NCI-H2196 treated with DMSO at 0.1 percent for 48 hours (cell line): Measurements from ENCODE around the gene CTSF.
"Not testable (repeated sequence)": the region's sequence is repeated elsewhere in the genome, so short reads cannot be mapped to it uniquely, and the experiment has no call there.

Experiments used
- DNase-seq: peaks from one replicate; lab custom pipeline; 2025; ENCODE audit not compliant: unreplicated experiment; lab: John Stamatoyannopoulos, UW

CTSF gene

DNA sequence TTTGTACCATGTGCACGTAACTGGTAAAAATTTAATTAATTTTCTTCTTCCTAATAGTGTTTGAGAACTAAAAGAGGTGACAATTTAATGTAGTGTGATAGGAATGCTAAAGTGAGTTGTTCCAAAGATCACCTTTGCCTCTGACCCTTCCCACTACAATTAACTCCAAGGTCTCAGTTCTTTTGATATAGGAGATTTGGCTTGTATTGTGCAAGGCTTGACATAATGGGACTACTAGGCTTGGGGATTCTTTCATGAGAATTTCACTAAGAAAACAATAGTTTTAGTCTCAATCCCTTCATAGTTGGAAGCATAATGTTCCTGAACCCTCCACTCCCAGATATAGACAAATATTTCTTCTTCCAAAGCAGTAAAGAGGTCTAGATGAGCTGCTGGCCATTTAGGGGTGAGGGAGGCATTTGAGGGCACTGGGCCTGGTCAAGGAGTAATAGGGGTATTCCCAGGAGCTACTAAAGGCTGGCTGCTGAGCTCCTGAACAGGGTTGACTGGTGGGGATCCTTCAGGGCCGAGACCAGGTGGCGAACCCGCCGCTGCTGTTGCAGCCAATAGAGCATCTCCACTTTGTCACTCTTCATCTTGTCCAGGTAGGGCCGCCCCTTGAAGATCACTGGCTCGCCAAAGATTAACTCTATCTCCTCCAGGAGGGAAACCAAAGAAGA is 21.7 kb upstream of the CTSF start:
- DNase-seq: no peak

DNA sequence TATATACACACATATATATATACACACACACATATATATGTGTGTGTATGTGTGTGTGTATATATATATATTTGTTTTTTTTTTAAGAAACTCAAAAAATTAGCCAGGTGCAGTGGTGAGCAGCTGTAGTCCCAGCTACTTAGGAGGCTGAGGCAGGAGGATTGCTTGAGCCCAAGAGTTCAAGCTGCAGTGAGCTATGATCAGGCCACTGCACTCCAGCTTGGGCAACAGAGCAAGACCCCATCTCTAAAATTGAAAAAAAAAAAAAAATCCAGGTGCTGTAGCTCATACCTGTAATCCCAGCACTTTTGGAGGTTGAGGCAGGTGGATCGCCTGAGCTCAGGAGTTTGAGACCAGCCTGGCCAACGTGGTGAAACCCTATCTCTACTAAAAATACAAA is 20.9 kb upstream of the CTSF start:
- not testable (repeated sequence) for DNase-seq

DNA sequence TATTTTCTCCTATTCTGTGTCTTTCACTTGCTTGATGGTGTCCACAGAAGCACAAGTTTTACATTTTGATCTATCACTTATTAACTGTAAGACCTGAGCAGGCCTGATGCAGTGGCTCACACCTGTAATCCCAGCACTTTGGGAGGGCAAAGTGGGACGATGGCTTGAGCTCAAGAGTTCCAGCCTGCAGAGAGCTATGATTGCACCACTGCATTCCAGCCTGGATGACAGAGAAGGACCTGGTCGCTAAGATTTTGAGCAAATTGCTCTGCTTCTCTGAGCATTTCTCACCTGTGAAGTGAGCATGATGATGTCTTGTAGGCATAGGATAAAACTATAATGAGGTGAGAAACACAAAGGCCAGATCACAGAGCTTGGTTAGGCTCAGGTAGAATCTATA is 17.7 kb upstream of the CTSF start:
- DNase-seq: no peak

DNA sequence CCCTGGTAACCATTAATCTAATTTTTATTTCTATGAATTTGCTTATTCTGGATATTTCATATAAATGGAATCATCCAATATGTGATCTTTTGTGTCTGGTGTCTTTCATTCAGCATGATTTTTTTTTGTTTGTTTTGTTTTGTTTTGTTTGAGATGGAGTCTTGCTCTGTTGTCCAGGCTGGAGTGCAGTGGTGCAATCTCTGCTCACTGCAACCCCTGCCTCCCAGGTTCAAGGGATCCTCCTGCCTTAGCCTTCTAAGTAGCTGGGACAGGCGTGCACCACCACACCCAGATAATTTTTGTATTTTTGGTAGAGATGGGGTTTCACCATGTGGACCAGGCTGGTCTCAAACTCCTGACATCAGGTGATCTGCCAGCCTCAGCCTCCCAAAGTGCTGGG is 17.0 kb upstream of the CTSF start:
- DNase-seq: not testable (repeated sequence)

DNA sequence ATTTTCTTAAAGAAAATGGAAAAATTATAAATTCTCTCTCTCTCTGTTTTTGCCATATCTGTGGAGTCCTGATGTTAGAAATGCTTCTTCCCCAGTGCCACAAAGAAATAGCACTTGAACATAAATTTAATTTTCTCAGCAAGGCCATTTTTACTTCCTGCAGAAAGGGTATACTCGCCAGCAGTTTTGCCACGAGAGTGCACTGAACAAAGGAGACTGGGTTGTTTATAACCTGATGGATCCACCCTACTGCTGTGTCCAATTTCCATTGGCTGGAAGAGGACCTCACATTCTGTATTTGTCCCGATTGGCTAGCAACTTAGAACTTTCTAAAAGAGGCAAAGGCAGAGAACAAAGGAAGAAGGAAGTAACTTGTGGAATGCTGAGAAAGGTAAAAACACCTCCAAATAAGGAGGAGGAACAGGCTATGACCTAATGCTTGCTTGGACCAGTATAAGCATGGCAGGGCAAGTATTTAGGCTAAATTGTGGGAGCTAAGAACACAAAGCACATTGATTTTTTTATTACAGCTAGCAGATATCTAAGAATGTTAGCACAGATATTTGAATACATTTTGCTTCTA is 14.2 kb upstream of the CTSF start:
- DNase-seq: not testable (repeated sequence)

DNA sequence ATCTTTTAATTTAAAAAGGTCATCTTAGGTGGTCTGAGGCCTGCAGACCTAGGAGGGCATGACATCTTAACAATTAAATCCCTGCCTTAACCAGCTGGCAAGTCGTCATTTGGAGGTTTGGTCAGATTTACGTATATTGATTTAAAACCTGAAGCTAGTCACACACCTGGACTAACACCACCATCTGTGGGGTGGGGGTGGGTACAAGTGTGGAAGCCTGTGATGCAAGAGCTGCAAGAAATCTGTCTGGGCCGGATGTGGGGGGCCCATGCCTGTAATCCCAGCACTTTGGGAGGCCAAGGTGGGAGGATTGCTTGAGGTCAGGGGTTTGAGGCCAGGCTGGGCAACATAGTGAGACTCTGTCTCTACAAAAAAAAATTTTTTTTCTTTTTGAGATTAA is 12.9 kb upstream of the CTSF start:
- DNase-seq: no peak

DNA sequence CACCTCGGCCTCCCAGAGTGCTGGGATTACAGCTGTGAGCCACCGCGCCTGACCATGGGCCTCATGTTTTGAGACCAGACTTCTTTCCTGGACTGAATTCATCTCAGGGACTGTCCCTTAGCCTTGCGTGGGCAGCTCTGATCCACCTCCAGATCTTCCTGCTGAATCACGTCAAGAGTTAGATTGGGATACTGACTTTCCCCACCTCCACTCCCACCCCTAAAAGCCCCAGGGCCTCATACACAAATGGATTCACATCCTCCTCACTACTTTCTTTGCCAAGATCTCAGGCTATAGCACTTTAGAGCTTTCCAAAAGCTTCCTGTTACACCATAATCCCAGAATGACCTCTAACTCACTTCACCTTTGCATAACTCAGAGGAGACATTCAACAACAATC is 12.4 kb upstream of the CTSF start:
- DNase-seq: no peak

DNA sequence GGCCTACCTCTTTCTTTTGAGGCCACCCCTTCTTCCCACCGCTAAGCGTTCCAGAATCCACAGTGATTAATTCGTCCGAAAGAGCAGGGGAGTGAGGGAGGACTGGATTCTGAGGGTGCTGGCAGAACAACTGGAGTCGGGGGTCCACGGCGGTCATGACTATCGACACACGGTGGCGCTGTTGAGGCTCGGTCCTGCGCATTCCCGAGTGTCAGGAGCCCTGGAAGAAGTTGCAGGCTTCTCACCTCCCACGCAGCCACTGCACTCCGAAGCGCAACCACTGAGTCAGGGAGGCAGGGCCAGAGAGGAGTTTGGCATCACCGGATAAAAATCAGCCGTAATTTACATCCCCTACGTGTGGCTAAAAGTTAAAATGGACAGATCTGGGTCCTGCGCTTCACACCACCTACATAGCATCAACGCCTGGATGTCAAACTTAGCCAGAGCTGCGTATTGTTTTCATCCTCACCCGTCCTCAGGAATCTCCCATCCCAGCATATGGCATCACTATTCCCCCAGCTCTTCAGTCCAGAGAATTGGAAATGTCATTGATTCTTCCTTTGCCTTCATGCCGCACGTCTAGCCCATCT is 10.7 kb upstream of the CTSF start:
- no peak for DNase-seq

DNA sequence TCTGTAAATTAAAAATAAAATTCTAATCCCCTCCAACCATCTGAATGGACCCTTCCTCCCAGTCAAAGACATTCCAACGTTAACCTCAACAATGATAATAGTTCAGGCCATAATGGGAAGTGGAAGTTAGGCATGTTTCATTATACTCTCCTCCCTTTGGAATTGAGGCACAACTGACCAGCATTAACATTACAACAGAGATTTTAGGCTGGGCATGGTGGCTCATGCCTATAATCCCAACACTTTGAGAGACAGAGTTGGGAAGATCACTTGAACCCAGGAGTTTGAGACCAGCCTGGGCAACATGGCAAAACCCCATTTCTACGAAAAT is 2.4 kb upstream of the CTSF start:
- no peak for DNase-seq

DNA sequence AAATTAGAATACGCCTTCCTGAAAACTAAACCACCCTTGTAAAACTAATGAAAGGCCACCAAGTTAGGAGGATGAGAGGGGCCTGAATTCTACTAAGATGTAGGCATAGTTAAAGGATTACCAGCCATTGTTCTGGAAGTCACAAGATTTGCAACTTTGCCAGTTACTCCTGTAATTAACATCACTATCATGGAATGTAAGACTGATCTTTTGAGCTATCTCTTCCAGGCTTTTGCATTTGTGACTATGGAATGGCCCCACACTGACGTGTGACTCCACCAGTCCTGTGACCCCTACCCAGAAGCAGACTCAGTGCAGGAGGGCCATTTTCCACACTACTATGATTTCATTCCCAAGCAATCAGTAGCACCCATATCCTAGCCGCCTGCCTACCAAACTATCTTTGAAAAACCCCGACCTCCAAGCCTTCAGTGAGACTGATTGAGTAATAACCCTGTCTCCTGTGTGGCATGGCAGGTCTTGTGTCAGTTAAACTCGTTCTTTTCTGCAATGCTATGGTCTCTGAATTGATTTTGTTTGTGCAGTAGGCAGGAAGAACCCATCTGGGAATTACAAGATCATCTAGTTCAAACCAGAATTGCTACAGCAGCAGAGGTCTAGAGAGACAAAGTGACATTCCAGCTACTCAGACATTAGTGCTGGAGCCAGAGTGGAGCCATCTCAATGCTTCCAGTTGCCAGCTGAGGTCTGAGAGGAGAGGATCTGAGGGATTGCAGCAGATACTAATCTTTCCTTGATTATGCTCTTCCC is 1.9 kb upstream of the CTSF start:
- no peak for DNase-seq

DNA sequence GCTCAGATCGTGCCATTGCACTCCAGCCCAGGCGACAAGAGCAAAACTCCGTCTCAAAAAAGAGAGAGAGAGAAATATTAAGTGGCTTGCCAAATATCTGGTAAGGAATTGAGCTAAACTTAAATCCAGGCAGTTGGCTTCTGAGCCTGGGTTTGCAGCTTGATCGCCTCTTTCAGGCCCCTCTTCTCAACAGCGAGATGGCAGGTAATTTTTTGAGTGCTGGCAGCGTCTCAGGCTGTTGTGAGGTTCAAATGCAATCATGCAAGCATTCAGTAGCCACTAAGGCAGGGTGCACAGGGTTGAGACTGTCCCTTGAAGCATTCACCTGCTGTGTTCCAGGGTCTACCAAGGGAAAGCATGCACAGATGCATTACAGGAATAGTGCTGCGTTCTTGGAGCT is 670 bp upstream of the CTSF start:
- no peak for DNase-seq

DNA sequence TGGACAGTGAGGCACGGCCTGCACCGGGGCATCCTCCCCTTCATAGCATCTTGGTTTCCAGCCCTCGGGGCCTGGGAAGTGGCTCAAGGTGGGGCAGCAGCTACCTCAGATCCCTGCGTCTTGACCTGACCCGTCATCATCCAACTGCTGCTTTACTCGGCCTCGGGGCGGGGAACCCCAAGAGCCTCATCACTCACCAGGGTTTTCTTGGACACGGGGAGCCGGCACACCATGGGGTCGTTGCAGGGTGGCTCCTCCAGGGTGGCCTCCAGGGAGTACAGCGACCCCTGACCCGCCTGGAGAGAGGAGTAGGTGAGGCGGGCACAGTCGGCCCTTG is 651 bp downstream of the CTSF start:
- DNase-seq: no peak

DNA sequence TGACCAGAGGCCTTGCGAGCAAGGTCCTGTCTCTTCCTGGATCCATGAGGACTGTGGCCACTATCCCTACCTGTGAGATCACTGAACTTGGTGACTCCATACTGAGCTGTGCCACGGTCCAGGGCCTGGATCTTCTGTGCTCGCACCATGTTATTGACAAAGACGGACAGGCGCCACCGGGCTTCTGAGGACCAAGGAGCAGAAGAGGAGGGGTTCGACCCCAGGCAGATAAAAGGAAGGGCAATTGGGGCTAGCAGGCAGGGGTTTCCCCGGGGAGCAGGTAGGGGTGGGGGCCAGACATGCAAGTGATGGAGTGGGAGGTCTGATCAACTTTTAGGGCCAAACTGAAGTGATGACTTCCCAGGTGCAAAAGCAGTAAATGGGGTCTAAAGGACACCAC is 2.2 kb downstream of the CTSF start:
- no peak for DNase-seq

DNA sequence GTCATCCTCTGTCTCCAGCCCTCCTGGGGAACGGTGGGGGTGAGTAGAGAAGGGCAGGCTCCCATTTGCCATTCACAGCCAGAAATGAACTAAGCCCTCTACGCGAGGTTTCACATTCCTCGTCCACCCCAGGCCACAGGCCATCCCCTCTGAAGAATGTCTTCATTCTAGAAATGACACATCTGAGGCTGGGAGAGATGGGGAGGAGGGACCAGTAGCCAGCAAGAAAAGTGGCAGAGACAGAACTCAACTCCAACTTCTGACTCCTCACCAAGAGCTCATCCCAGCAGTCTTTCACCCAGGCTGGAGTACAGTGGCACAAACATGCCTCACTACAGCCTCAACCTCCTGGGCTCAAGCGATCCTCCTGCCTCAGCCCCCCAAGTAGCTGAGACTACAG is 3.4 kb downstream of the CTSF start:
- no peak for DNase-seq

DNA sequence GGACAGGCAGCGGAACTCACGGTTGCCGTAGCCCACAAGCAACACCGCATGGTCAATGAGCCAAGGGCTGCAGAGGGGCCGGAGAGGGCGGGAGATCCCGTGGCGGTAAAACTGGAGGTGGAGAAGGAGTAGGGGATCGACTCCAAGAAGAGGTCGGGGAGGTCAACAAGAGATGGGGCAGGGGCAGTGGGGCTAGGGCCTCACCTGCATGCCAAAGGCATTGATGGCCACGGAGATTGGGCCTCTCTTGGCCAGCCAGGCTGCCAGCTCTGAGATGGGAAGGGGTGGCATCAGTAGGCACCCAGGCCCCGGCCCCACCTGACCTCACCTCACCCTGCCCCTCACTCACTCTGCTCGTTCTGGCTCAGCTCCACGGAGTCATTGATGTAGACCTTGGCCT is 3.9 kb downstream of the CTSF start:
- DNase-seq: no peak

DNA sequence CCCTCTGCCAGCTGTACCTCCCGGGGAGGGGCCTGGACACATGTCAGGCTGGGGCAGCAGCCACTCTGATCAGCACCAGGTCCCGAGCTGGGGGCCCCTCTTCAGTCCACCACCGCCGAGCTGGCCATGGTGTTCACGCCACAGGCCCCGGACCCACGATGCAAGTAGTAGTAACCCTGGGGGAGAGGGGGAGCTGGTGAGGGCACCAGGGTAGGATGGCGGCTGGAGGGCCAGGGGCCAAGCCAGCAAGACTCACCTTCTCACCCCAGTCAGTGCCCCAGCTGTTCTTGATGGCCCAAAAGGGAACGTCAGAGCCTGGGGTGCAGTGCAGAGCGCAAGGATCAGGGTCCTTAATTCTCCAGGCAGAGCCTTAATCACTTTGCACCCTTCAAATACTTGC is 4.6 kb downstream of the CTSF start:
- DNase-seq: no peak

DNA sequence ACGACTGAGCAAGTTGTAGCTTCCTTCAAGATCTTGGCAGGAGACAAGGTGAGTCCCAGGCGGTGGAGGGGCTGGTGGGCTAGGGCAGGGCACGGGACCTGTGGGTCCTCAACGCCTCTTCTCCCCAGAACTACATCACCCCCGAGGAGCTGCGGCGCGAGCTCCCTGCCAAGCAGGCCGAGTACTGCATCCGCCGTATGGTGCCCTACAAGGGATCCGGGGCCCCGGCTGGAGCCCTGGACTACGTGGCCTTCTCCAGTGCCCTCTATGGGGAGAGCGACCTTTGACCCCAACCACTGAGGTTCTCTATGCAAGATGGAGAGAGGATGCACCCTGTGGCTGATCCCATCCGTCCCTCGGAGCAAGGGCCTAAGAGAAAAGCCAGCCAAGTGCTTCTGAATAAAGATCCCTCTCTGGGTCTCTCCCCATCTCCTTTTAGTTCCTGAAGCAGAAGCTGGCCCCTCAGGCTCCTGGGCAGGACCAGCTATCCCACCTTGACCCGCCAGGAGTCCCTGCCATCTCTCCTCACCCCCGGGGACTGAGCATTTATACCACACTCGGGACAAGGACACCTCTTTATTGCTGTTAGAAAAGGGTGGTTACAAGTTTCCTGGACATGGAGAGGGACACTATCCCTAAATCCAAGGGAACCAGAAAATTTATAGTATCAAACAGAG is 5.4 kb downstream of the CTSF start:
- DNase-seq: no peak

DNA sequence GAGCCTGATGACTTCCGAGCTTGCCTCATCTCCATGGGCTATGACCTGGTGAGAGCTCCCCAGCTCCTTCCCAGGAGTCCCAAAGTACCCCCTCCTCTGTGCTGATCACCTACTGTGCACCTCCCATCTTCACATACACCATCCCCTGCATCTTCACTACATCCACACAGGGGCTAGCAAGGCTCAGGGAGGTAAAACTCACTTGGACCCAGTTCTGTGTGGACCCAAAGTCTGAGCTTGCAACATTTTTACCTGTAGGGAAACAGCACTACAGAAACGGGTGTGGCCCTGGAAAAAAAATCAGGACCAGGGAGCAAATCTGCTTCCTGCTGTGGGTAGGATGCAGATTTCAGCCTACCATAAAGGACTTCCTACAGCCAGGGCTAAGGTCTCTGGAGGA is 6.1 kb downstream of the CTSF start:
- DNase-seq: no peak

DNA sequence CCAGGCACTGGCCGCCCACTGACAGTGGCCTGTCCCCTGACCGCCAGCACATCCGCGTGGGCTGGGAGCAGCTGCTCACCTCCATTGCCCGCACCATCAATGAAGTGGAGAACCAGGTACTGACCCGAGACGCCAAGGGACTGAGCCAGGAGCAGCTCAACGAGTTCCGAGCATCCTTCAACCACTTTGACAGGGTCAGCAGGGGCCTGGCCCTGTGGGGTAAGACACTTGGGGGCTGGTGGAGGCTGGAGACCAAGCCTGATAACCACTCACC is 6.5 kb downstream of the CTSF start:
- DNase-seq: no peak

DNA sequence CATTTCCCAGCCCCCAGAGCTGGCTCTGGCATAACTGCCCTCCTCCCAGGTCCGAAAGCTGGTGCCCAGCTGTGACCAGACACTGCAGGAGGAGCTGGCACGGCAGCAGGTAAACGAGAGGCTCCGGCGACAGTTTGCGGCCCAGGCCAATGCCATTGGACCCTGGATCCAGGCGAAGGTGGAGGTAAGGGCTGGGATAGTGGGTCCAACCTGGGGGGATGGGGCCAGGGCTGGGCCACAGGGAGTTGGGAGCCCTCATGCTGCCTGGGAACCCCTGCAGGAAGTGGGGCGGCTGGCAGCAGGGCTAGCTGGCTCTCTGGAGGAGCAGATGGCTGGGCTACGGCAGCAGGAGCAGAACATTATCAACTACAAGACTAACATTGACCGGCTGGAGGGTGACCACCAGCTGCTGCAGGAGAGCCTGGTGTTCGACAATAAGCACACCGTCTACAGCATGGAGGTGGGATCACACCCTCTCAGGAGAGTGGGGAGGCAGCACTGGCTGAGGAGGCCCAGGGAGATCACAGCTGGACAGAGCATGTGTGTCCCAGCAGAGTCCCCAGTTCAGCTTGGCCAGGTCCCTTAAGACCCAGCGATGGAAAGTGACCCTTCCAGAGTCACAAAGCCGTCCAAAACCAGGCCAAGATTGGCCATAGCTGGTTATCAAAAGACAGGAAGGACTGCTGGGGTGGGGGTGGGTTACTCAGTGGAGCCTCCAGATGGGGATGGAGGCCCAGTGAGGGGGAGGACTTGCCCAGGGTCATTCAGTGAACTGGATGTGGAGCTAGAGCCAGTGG is 7.0 kb downstream of the CTSF start:
- no peak for DNase-seq
